GM19193 (cell line): ENCODE results near the gene ITGA6.

Experiments used
- POLR2A ChIP-seq: IDR thresholded peaks from 4 replicates; pipeline ENCODE4 v1.6.1; 2011; ENCODE audit not compliant: insufficient read depth, insufficient read length; ENCODE audit errors: extremely low read depth

ITGA6 gene

DNA sequence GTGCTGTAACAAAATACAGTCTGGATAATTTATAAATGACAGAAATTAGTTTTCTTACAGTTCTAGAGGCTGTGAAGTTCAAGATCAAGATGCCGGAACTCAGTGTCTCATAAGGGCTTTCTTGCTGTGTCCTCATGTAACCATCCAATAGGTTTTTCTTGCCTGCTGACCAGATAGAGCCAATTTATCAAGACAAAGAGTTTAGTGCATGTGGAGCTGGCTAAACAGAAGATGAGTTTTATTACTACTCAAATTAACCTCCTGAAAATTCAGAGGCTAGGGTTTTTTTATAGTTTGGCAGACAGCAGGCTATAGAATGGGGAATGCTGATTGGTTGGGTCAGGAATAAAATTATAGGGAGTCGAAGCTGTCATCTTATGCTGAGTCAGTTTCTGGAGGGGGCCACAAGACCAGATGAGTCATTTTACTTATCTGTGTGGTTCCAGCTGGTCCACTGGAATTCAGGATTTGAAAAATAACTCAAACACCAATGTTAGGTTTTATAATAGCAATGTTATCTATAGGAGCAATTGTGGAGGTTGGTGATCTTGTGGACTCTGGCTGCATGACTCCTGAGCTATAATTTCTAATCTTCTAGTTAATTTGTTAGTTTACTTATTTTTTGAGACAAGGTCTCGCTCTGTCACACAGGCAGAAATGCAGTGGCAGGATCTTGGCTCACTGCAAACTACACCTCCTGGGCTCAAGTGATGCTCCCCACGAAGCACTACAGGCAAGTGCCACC lies 125.3 kb downstream of the ITGA6 start:
- TF ChIP-seq POLR2A = no peak

DNA sequence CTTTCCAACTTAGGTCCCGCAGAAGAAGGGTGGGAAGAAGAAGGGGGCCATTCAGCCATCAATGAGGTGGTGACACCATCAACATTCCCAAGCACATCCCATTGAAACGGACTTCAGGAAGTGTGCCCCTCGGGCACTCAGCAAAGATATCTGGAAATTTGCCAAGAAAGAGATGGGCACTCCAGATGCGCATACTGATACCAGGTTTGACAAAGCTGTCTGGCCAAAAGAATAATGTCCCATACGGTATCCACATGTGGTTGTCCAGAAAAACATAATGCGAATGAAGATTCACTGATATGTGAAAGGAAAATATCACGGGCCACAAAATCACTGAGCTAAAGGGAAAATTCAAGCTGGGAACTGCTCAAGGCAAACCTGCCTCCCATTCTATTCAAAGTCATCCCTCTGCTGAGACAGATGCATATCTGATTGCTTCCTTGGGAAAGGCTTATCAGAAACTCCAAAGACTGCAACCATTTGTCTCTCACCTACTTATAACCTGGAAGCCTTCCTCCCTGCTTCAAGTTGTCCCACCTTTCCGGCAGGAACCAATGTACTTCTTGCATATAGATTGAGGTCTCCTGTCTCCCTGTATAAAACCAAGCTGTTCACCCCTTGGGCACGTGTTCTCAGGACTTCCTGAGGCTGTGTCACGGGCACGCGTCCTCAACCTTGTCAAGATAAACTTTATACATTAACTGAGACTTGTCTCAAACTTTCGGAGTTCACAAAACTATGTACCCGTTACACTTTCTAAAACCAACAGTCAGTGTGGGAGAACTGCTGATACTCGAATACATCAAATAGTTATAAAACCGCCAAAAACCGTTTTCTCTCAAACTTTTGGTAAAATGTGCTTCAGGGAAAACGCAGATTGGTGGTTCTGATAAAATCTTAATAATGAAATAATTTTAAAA lies 127.2 kb downstream of the ITGA6 start:
- no peak for TF ChIP-seq POLR2A

DNA sequence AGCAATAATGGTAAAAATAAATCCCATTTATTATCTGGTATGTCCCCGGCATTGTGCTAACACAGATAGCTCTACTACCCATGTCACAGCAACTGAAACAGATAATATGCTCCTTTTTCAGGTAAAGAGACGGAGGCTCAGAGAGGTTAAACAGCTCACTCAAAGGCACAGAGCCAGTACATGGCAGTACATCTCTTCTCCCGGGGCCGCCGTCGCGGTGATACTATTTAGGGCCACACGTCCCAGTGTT lies 127.8 kb downstream of the ITGA6 start:
- TF ChIP-seq POLR2A = no peak
